SK-N-SH (cell line): ENCODE results near the gene EPHX1. TPM values are rescaled to one million over a fixed set of nuclear protein-coding genes. Genes with fewer than 3 reads are reported as not detected.
A peak's percentile ranks its signal among the peaks of the same experiment; 100 is the strongest.

Source experiments
- CTCF ChIA-PET: fragments of 300-600, 350-600 bp; formaldehyde crosslinking; extraction: SDS; loops from one replicate; lab custom pipeline; 2021; lab: Yijun Ruan, JAX
- POLR2A ChIA-PET: fragments of 350-600 bp; sonication (Branson Sonifier 250); formaldehyde crosslinking; extraction: SDS; loops from one replicate; lab custom pipeline; 2020; ENCODE audit warnings: antibody characterized with exemption, inconsistent platforms; lab: Yijun Ruan, JAX
- DNase-seq: peaks from one replicate; pipeline ENCODE4 v3.0.0; 2012
- H2AFZ ChIP-seq: fragments of 200-600 bp; sonication (generic); 2 replicates; pipeline ENCODE4 v1.8.1; 2016; ENCODE audit warnings: antibody characterized with exemption, mild to moderate bottlenecking, low read depth
- H3F3A ChIP-seq: fragments of 200-600 bp; sonication (generic); replicated peaks from 2 replicates; pipeline ENCODE3; 2016; ENCODE audit warnings: antibody characterized with exemption, mild to moderate bottlenecking; ENCODE audit not compliant: insufficient read depth
- H3K27ac ChIP-seq, 2 experiments: fragments of 200-500 bp in 1 of 2; fragments of 200-600 bp in 1 of 2; sonication (Bioruptor generic) in 1 of 2; sonication (generic), shearing (Covaris generic) in 1 of 2; 2 replicates each; pipeline versions ENCODE4 v1.5.1 to v1.6.1; 2014 to 2016; ENCODE audit warnings: low read depth in 2 of 2, inconsistent platforms in 1 of 2, low read length in 1 of 2, mild to moderate bottlenecking in 1 of 2, mixed read lengths in 1 of 2
- H3K27me3 ChIP-seq: fragments of 200-600 bp; sonication (generic), shearing (Covaris generic); 2 replicates; pipeline ENCODE4 v1.6.1; 2016; ENCODE audit warnings: mixed run types; ENCODE audit not compliant: insufficient read depth
- H3K36me3 ChIP-seq, 2 experiments: fragments of 200-500 bp in 1 of 2; fragments of 200-600 bp in 1 of 2; sonication (Bioruptor generic) in 1 of 2; sonication (generic) in 1 of 2; replicated peaks in 1 of 2; 2 replicates each; pipeline versions ENCODE3 to v1.5.1; 2014 to 2016; ENCODE audit warnings: low read length in 1 of 2, mild to moderate bottlenecking in 1 of 2; ENCODE audit not compliant: insufficient read depth in 2 of 2, control insufficient read depth in 1 of 2
- H3K4me1 ChIP-seq, 2 experiments: fragments of 200-500 bp in 1 of 2; fragments of 200-600 bp in 1 of 2; sonication (Bioruptor generic) in 1 of 2; sonication (generic), shearing (Covaris generic) in 1 of 2; 2 replicates each; pipeline versions ENCODE4 v1.5.1 to v1.6.1; 2014 to 2016; ENCODE audit warnings: low read depth in 1 of 2, low read length in 1 of 2, mixed run types in 1 of 2; ENCODE audit not compliant: insufficient read depth in 2 of 2, control insufficient read depth in 1 of 2
- H3K4me2 ChIP-seq: fragments of 200-600 bp; sonication (generic), shearing (Covaris generic); 2 replicates; pipeline ENCODE4 v1.6.1; 2017; ENCODE audit warnings: mixed run types
- H3K4me3 ChIP-seq, 2 experiments: fragments of 200-500 bp in 1 of 2; fragments of 200-600 bp in 1 of 2; sonication (Bioruptor generic) in 1 of 2; sonication (generic), shearing (Covaris generic) in 1 of 2; 2 replicates each; pipeline versions ENCODE4 v1.5.1 to v1.8.1; 2014 to 2016; ENCODE audit warnings: low read depth in 2 of 2, inconsistent platforms in 1 of 2, low read length in 1 of 2, mild to moderate bottlenecking in 1 of 2, mixed read lengths in 1 of 2, moderate library complexity in 1 of 2
- H3K79me2 ChIP-seq: fragments of 200-600 bp; sonication (generic); 2 replicates; pipeline ENCODE4 v1.8.1; 2017; ENCODE audit warnings: mild to moderate bottlenecking; ENCODE audit not compliant: insufficient read depth
- H3K9ac ChIP-seq: fragments of 200-600 bp; sonication (generic); 2 replicates; pipeline ENCODE4 v1.6.1; 2017; ENCODE audit warnings: mixed run types
- H3K9me2 ChIP-seq: fragments of 200-600 bp; sonication (generic); 2 replicates; pipeline ENCODE4 v1.6.1; 2017; ENCODE audit warnings: mixed run types
- H3K9me3 ChIP-seq: fragments of 200-600 bp; sonication (generic); 2 replicates; pipeline ENCODE4 v1.6.1; 2017; ENCODE audit warnings: mixed run types, mild to moderate bottlenecking, moderate library complexity
- H4K20me1 ChIP-seq: fragments of 200-600 bp; sonication (generic); 2 replicates; pipeline ENCODE4 v1.6.1; 2017; ENCODE audit warnings: mild to moderate bottlenecking, mixed run types; ENCODE audit not compliant: insufficient read depth
- EZH2phosphoT487 ChIP-seq: fragments of 200-600 bp; sonication (generic); IDR thresholded peaks from 2 replicates; pipeline ENCODE4 v1.6.1; 2017; ENCODE audit warnings: low read depth, mixed run types, mild to moderate bottlenecking, antibody characterized with exemption, moderate library complexity, borderline replicate concordance
- GABPA ChIP-seq: IDR thresholded peaks from 2 replicates; pipeline ENCODE4 v1.4.0; 2012; ENCODE audit warnings: low read depth, mild to moderate bottlenecking
- GATA2 ChIP-seq: sonication (generic); formaldehyde crosslinking; IDR thresholded peaks from 2 replicates; pipeline ENCODE4 v1.5.0; 2020; ENCODE audit warnings: mild to moderate bottlenecking, missing genetic modification reagents
- JUND ChIP-seq: IDR thresholded peaks from 2 replicates; pipeline ENCODE4 v1.4.0; 2012
- MXI1 ChIP-seq: IDR thresholded peaks from 2 replicates; pipeline ENCODE4 v1.6.1; 2012; ENCODE audit warnings: mild to moderate bottlenecking, low read depth, low read length, improper control_type of control experiment
- NFIC ChIP-seq: IDR thresholded peaks from 2 replicates; pipeline ENCODE4 v1.4.0; 2012; ENCODE audit warnings: borderline replicate concordance
- NRF1 ChIP-seq: IDR thresholded peaks from 2 replicates; pipeline ENCODE4 v1.6.1; 2012; ENCODE audit warnings: low read depth, mild to moderate bottlenecking, low read length
- PBX3 ChIP-seq: IDR thresholded peaks from 2 replicates; pipeline ENCODE4; 2012
- POLR2AphosphoS5 ChIP-seq: IDR thresholded peaks from 2 replicates; pipeline ENCODE4 v1.6.1; 2012; ENCODE audit warnings: low read depth, low read length
- REST ChIP-seq: IDR thresholded peaks from 2 replicates; pipeline ENCODE4 v1.6.1; 2012; ENCODE audit warnings: mild to moderate bottlenecking, low read depth, low read length, moderate library complexity
- RFX5 ChIP-seq: IDR thresholded peaks from 2 replicates; pipeline ENCODE4 v1.6.1; 2012; ENCODE audit warnings: mild to moderate bottlenecking, improper control_type of control experiment, low read length
- RXRA ChIP-seq: IDR thresholded peaks from 2 replicates; pipeline ENCODE4 v1.4.0; 2012; ENCODE audit warnings: low read depth, mild to moderate bottlenecking, borderline replicate concordance
- SIN3A ChIP-seq: IDR thresholded peaks from 2 replicates; pipeline ENCODE4 v1.6.1; 2012; ENCODE audit warnings: low read depth, mild to moderate bottlenecking, low read length, moderate library complexity, borderline replicate concordance
- SMC3 ChIP-seq: IDR thresholded peaks from 2 replicates; pipeline ENCODE4 v1.6.1; 2012; ENCODE audit warnings: low read depth, low read length, improper control_type of control experiment
- TAF1 ChIP-seq: IDR thresholded peaks from 2 replicates; pipeline ENCODE4 v1.6.1; 2012; ENCODE audit warnings: low read depth, mild to moderate bottlenecking, low read length, moderate library complexity, borderline replicate concordance
- TCF12 ChIP-seq: IDR thresholded peaks from 2 replicates; pipeline ENCODE4 v1.4.0; 2012
- USF2 ChIP-seq: fragments of 150-350 bp; IDR thresholded peaks from 2 replicates; pipeline ENCODE4 v1.6.1; 2017; ENCODE audit warnings: antibody characterized with exemption, low read length, low read depth, borderline replicate concordance
- YY1 ChIP-seq: IDR thresholded peaks from 2 replicates; pipeline ENCODE4 v1.4.0; 2012; ENCODE audit warnings: low read depth, mild to moderate bottlenecking
- WGBS: methylation state at CpG from one replicate; pipeline ENCODE4 v1.1.6; 2017; ENCODE audit warnings: low lambda C conversion rate; 5-methylcytosine and 5-hydroxymethylcytosine counted together
- polyA plus RNA-seq, 3 experiments: library from polyadenylated mRNA; depleted of rRNA; stranded (reverse); fragments of >200 nt; gene quantifications; 2 replicates each; pipeline ENCODE4 v1.2.3, GENCODE V29; 2012

Gene EPHX1
- polyA plus RNA-seq, 1 of the 3 experiments (the other 2 are of a cell fraction) = 45.7 TPM

GRCh38 chr1:225777058-225777582, 32.8 kb upstream of the EPHX1 start (continued):
- TF ChIP-seq REST = no peak

- peak within 1 kb of the TSS; percentile 98 for H2AFZ ChIP-seq
- peaks cover 2 to 19% of the 10 kb centered on the region in 2 experiments for H3K36me3 ChIP-seq
- peaks cover 25% of the 10 kb centered on the region for H3F3A ChIP-seq
- H3K9me2 ChIP-seq = no peaks in the 10 kb centered on the region
- peaks cover 50% of the 10 kb centered on the region for H3K79me2 ChIP-seq
- peak within 1 kb of the TSS; percentile 81 to 88 for H3K4me3 ChIP-seq
- H3K27me3 ChIP-seq = no peaks in the 10 kb centered on the region
- ChIA-PET CTCF (interaction anchor here (0.7 to 18.9 kb wide), 48 partner anchors 9 to 321 kb away, joined by 3 to 473 read pairs (median 4); partner anchors contain the start of genes ENAH, EPHX1, PYCR2 and TMEM63A), POLR2A (interaction anchor here (0.5 to 1.9 kb wide), 23 partner anchors 9 to 317 kb away, joined by 3 to 14 read pairs (median 3); partner anchors contain the start of genes ENAH, EPHX1, H3-3A and PYCR2)
- H3K4me1 ChIP-seq = peaks cover 14 to 21% of the 10 kb centered on the region in 2 experiments
- H3K9ac ChIP-seq = peak within 1 kb of the TSS; percentile 98
- H3K9me3 ChIP-seq = no peaks in the 10 kb centered on the region
- peaks cover 36% of the 10 kb centered on the region for H4K20me1 ChIP-seq
- DNase-seq = peak; percentile 95
- H3K27ac ChIP-seq = peak within 1 kb of the TSS; percentile 95 to 96
- under 1% methylated on average over 16 of the region's 46 CpGs for WGBS
- H3K4me2 ChIP-seq = peak within 1 kb of the TSS; percentile 91
- TF ChIP-seq PBX3 (0 out of 2 replicates have a peak, but pooled peaks have one; percentile 14), TCF12 (peak; percentile 14; the same call in 1 of the 2 replicates), RFX5 (peak; percentile 55), NFIC (no peak), SIN3A (peak; percentile 91; the same call in 1 of the 2 replicates), GATA2 (CRISPR knock-in tag) (no peak), REST (0 out of 2 replicates have a peak, but pooled peaks have one; percentile 39), MXI1 (peak; percentile 81), JUND (no peak), USF2 (no peak), POLR2AphosphoS5 (peak; percentile 56), EZH2phosphoT487 (no peak), SMC3 (peak; percentile 71), RXRA (no peak), GABPA (peak; percentile 43; the same call in 1 of the 2 replicates), TAF1 (peak; percentile 74), YY1 (peak; percentile 96), NRF1 (no peak)
These were observed 32.2 kb upstream of the EPHX1 start, which contains the start of gene SRP9 for GRCh38 chr1:225777583-225778336. Gene SRP9, plus strand, starts transcription at chr1:225777826. Its CDS starts 115 bp downstream, at chr1:225777941.
